Testis (tissue), 2 donors: ENCODE results near the gene LPAR2.

Experiments used
- CTCF ChIP-seq, 3 experiments: fragments of 450-650 bp in 2 of 3; fragments of 200-600 bp in 1 of 3; sonication (generic) in 1 of 3; IDR thresholded peaks; one replicate each; pipeline ENCODE4 v1.5.1; 2016 to 2019; ENCODE audit warnings: antibody characterized with exemption in 3 of 3, mild to moderate bottlenecking in 2 of 3, moderate library complexity in 1 of 3
- POLR2A ChIP-seq: fragments of 450-650 bp; IDR thresholded peaks from one replicate; pipeline ENCODE4 v1.6.1; 2017; ENCODE audit warnings: antibody characterized with exemption, mild to moderate bottlenecking, moderate library complexity

DNA sequence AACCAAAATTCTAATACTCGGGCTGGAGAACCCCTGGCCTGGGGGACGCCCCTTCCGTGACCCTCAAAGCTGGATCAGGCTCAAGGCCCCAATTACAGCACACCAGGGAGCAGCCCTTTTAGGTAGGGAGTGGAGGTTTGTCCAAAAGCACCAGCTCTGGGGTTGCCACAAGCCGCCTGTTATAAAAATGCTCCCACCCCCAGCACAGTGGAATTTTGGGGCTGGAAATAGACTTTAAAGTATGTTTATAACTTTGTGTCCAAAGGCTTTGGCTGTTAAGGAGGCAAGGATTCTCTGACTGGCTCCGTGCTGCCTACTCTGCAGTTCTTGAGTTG lies 16.0 kb upstream of the LPAR2 start:
- TF ChIP-seq CTCF (IDR thresholded peaks at IDR 0.05) = no peak
- TF ChIP-seq POLR2A = no peak
